NCI-H1694 (cell line): ENCODE data around the gene HASPIN.

Experiments used
- DNase-seq: peaks from one replicate; lab custom pipeline; 2025; lab: John Stamatoyannopoulos, UW

Gene HASPIN

DNA sequence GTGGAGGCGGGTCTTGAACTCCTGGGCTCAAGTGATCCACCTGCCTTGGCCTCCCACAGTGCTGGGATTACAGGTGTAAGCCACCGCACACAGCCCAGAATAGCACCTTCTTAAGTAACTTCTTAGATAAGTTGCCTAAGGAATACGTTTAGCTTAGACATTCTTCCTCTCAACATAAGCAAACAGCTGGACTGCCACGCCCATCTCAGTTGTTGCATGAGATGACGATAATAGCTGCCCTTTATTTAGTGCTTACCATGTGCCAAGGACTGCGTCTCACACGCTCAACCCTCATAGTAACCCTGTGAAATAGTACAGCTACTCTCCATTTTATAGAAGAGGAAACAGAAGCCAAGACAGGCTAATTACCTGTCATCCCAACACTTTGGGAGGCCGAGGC lies 11.8 kb downstream of the HASPIN start:
- no peak for DNase-seq

DNA sequence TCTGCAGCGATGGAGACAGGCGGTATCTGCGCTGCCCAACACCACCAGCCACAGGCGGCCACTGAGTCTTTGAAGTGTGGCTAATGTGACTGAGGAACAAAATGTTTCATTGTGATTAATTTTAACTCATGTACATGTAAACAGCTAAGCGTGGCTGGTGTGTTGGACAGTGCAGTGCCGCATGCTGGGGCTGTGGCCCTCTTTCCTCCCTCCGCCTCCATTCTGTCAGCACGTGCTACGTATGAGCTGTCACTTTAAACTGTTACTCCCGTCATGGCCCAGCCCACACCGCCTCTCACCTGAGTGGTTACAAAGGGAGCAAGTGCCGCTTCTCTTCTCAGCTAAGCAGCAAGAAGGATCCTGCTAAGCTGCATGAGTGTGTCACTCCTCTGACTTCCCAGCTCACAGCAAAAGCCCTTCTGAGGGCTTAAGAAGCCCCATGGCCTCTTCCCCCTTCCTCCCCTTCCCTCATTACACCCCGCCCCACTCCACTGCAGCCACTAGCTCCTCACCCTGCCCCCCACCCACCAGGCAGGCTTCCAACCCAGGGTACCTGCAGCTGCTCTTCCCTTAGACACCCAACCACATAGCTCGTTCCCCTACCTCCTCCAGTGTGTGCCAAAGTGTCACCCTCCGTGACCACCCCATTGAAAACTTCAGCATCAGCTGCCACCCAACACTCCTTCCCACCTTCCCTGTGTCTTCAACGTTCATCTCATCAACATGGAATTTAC lies 15.0 kb downstream of the HASPIN start:
- DNase-seq = no peak

DNA sequence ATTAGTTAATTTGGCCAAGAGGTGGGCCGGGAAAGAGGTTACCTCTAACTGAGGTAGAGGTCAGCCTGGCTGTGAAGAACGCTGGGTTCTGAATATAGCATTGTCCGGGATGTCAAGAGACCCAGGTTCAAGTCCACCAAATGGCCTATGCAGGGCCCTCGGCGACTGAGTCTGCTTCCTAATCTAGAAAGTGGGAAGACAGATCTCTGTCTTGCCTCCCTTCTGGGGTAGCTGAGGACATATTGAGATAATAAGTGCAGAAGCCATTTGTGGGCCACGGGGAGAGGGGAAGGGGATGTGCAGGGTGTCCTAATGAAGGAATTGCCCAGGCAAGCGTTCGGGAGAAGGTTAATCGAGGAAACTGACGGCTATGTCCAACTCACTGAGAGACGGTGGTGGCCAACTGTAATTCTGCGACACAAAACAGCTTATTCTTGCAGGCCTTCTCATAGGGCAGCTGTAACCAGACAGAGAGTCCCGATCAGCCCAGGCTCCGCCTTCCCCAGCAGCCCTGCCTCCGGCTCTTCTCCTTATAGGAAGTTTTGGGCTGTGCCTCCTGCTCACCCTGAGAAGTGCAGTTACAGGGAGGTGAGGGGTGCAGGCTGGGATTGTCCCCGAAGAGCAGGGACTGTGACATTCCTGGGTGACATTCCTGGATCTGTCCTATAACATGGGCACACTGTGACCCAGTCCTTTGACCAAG lies 15.9 kb downstream of the HASPIN start:
- DNase-seq = no peak

DNA sequence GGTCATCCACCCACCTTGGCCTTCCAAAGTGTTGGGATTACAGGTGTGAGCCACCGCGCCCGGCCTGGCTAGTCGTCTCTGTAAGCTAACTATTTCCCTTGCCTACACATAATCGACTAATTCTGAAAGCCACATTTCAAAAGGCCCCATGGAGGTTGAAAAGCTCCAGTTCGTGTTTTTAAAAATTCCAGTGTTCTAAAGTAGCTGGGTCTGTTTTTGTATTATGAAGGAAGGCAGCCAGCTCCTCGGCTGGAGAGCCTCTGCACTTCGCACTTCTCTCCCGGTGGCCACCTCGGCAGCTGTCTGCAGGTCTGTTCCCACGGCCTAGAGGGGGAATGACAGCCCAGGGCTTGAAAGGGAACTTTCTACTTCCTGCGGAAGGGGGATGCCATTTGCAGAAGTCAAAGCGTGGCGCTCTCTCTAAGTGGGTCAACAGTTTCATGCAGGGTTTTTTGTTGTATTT lies 16.9 kb downstream of the HASPIN start:
- no peak for DNase-seq

DNA sequence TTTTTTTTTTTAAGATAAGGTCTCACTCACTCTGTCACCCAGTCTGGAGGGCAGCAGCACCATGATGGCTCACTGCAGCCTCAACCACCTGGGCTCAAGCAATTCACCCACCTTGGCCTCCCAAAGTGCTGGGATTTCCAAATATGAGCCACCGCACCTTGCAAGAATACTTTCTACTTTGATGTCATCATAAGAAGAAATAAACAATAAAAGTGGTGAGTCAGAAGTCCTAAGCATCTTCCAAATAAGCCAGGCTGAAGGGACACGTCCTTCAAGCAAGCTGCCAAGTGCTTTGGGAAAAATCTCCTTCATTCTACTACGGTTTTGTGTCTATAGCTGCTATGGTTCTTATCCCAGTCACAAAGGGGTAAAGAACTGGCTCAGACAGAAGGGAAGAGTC lies 20.3 kb downstream of the HASPIN start:
- no peak for DNase-seq

DNA sequence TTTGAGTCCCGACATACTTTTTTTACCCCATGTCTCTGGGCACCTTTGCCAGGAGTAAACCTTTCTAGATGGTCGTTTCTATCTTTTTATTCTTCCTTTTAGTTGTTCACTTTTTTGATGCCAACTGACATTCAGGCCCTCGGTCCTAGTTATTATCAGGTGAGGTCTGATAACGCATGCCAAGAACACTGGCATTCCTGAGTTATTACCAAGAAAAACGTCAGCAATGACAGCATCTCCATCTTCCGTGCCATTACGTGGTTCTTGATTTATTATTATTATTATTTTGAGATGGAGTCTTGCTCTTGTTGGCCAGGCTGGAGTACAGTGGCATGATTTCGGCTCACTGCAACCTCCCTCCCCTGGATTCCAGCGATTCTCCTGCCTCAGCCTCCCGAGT lies 21.4 kb downstream of the HASPIN start:
- DNase-seq = no peak

DNA sequence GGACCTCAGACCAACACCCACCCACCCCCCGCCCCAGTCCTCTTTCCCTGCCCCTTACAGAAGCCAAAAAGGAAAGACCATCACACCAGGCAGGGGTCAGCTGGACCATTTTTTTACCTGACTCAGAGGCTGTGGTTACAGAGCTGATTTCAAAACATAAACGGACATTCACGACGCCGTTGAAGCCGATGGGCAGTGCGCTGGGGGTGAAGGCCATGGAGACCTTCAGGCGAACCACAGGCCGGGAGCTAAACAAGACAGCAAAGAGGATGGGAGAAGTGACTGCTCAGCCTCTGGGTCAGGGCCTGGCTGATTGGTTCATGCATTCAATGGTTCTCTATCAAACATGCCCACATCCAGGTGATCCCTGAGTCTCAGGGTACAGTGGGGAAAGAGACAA lies 24.1 kb downstream of the HASPIN start:
- no peak for DNase-seq

DNA sequence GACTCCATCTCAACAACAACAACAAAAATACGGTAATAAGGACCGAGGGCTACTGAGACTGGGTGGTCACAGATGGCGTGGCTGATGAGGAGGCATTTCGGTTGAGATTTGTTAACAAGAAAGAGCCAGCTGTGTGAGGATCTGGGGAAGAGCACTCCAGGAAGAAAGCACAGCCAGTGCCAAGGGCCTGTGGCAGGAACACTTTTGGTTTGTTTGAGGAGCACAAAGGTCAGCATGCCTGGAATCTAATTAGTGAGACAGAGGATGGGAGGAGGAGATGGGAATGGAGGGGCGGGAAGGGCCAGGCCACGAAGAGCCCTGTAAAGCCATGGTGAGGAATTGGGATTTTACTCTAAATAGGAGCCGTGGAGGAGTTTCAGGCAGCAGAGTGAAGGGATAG lies 24.9 kb downstream of the HASPIN start:
- no peak for DNase-seq

DNA sequence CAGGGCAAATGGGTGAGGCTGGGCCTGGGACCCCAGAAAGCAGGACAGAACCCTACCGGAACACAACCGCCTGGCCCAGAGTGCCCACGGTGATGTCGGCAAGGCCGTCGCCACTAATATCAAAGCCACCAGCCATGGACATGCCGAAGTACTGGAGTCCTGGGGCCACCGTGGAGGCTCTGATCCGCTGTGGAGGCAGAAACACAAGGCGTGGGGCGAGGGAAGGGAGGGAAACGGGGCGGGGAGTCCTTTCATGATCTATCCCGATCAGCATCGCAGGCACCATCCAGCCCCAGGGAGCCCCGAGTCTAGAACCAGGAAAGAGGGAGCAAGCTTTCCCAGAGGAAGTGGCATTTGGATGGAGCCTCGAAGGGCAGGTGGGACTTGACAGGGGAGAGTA lies 26.6 kb downstream of the HASPIN start:
- DNase-seq = no peak

DNA sequence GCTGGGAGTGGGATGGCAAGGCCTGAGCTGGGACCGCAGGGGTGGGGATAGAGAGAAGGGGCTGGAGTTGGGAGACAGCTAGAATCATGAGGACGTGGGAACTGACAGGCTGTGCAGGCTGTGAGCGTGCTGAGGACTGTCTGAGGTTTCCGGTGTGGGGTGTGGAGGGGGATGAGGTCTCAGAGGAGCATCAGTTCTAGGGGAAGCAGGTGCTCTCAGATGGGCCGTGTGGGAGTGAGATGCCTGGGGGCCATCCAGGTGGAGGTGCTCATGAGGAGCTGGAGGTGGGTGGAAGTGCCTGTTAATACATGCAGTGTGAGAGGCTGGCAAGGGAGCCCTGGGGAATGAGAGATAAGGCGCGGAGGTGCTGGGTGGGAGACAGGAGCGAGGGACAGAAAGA lies 27.2 kb downstream of the HASPIN start:
- no peak for DNase-seq

DNA sequence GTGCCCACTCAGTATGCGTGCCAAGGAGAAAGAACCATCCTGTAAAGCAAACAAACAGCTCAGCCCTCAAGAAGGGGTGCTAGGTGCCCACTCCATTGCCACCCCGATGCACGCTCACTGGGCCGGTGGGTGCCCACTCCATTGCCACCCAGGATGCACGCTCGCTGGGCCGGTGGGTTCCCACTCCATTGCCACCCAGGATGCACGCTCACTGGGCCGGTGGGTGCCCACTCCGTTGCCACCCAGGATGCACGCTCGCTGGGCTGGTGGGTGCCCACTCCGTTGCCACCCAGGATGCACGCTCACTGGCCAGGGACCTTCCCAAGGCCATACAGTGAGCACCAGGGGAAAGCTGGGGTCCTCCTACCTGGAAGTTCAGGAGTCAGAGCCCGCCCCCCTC lies 28.1 kb downstream of the HASPIN start:
- no peak for DNase-seq

DNA sequence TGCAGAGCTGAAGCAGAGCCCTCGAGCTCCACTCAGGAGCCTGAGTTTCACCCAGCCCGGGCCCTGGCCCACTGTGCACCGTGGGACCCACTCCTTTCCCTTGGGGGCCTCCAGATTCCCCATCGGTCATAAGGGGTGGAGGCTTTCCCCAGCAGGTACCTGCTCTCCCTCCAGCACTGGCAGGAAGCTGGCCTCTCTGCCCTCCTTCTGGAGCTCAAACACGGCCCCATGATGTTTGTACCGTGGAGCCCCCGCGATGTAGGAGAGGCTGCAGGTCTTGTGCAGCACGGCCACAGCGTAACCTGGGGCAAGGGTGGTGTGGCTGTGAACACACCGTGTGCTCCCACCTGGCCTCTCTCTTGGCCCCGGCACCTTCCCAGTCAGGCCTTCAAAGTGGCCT lies 29.9 kb downstream of the HASPIN start:
- no peak for DNase-seq

DNA sequence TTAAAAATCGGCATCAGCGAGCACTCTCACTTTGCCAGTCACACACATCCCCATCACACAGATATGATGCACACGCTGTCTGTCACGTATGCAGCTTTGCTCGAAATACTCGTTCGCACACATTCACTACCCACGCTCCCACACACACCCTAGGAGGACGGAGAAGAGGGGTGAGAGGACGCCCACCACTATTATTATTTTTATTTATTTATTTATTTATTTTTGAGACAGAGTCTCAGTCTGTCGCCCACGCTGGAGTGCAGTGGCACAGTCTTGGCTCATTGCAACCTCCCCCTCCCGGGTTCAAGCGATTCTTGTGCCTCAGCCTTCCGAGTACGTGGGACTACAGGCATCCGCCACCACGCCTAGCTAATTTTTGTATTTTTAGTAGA lies 30.4 kb downstream of the HASPIN start:
- no peak for DNase-seq

DNA sequence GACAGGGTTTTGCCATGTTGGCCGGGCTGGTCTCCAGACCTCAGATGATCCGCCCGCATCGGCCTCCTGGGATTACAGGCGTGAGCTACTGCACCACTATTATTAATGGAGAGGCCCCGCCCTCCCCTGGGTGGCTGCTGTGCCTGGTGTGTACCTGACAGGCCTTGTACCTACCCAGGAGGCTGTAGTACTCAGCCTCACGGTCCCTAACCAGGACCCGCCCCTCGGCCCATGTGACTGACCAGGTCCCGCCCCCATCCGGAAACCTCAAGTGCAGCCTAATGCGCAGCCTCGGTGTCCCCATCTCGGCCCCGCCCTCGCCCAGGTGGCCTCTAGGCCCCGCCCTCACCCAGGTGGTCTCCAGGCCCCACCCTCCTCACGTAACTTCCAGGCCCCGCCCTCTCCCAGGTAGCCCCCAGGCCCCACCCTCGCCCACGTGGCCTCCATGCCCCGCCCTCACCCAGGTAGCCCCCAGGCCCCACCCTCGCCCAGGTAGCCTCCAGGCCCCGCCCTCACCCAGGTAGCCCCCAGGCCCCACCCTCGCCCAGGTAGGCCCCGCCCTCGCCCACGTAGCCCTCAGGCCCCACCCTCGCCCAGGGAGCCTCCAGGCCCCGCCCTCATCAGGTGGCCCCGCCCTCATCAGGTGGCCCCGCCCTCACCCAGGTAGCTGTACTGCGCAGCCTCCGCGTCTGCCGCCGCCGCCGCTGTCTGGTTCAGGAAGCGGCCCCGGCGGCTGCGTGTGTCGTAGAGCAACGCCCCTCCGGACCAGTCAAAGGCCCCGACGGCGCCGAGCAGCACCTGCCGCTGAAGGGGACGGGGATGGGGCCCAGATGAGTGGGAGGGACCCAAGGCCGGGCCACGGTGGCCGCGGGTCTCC lies 31.0 kb downstream of the HASPIN start:
- DNase-seq = no peak

DNA sequence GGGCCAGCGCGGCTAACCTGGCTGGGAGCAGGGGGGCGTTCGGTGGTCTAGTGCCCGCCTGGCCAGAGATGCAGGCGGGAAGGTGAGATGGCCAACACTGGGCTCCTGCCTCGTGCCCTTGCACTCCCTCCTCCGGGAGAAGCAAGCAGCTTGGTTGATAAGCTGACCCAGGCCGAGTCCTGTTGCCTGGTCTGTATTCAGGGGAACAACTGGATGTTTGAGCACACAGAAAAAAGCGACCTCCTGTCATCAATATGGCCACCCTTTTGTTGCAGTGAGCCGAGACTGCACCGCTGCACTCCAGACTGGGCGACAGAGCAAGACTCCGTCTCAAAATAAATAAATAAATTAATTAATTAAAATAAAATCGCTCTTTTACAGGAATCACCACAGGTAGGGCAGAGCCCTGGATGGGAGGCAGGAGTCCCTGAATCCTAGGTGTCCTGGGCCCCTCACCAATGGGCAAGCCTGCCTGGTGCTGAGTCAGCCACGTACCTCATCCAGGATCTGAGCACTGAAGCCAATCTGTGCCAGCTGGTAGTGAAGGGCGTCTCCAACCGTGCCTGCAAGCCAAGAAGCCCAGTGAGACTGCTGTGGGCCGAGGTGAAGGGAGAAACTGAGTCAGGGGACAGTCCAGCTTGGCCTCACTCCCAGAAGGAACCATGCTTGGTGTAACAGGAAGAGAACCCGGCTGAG lies 31.8 kb downstream of the HASPIN start:
- no peak for DNase-seq

DNA sequence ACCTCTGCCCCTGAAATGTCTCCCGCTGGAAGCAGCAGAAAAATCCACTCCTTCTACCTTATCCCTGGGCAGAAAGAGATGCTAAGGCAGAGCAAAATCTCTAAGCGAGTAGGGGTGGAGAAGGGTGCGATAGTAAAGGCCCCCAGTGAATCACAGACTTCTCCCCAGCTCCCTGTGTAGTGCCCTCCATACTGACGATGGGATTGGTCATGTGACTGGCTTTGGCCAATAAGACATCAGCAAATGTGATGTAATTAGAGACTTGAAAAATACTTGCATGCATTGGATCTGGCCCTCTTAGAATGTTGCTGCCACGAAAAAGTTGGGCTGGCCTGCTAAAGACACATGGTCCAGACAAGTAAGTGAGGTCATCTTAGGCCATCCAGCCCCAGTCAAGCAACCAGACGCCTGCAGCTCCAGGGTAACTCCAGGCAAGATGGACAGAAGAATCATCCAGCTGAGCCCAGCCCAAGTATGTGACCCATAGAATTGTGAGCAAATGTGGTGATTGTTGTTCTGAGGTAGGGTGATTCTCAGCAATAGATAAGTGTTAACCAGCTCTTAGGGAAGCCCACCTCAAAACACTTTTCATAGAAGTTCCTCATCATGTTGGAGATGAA lies 36.0 kb downstream of the HASPIN start:
- DNase-seq = no peak

DNA sequence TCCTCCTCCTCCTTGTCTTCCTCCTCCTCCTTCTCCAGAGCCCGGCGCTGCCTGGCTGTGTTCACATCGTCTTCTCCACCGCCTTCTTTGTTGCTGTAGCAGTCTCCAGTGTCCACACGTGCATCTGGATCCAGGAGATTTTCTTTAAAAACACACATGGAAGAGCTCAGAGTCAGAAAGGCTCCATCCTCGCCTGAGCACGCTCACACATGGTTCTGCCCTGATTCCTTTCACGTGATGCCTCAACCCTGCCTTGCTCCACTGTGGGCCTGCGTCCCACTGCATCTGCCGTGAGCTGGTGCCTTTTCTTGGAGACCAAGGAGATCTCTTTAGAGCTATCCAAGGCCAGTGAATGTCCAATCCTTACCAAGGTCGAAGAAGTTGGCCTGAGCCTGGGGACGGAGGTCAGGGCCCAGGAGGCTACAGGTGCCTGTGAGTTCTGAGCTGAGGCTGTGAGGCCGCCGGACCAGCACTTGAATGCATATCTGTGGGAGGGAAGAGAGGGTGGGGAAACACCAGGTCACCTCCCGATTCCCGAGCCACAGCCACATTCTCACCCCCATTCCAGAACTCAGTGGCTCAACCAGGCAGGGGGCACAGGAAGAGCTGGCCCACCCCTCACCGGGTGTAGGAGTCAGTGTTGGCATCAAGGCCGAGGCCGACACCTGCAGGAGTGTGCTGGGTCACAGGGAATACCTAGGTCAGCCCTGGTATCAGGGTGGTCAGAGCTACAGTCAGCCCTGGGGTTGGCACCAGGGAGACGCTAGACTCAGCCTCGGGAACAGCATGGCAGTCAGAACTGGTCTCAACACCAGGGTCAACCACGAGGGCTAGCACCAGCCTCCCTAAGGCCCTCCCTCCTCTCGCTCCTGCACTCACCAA lies 37.6 kb downstream of the HASPIN start:
- DNase-seq = no peak

DNA sequence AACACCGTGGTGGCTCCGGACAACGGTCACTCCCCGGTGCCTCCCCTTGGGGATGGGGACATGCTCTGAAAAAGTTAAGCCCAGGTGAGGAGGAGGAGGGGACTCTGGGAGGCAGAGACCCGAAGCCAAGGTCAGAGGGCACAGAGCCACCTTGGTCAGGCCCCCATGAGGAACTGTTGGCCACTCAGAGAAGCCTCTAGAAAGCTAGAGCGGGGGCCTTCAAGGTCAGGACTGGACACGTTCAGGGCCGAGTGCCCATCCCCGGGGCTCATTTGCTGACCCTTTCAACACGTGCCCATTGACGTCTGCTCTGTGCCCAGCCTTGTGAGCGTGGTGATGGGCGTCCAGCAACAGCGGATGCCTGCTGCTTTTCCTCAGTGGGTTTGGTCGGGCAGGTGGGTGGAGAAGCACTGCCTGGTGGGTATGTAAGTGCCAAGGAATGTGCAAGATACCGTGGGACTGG lies 38.2 kb downstream of the HASPIN start:
- DNase-seq = no peak

DNA sequence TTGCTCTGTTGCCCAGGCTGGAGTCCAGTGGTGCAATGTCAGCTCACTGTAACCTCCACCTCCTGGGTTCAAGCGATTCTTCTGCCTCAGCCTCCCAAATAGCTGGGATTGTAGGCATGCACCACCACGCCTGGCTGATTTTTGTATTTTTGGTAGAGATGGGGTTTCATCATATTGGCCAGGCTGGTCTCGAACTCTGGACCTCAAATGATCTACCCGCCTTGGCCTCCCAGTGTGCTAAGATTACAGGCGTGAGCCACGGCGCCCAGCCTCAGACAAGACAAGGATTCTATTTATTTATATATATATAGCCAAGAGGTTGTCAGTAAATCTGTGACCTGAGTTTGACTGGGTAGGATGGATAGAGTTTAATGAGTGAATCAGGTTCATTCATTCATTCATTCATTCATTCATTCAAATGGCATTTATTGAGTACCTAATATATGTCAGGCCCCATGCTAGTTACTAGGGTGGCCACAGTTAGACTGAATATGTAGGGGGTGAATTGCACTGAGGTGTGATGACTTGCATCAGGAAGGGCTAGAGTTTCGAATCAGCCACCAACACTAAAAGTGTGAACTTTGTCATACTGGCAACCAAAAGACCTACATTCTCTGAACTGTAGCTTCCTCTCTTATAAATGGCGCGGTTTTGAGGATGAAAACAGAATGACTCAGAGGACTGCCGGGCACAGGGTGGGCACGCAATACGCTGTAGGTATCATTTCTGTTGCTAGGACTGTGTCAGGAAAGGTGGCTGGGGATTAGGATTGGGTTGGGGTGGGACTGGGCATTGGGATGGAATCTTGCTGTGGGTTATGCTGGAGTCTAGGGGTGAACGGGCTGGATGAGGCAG lies 39.4 kb downstream of the HASPIN start:
- DNase-seq = no peak

DNA sequence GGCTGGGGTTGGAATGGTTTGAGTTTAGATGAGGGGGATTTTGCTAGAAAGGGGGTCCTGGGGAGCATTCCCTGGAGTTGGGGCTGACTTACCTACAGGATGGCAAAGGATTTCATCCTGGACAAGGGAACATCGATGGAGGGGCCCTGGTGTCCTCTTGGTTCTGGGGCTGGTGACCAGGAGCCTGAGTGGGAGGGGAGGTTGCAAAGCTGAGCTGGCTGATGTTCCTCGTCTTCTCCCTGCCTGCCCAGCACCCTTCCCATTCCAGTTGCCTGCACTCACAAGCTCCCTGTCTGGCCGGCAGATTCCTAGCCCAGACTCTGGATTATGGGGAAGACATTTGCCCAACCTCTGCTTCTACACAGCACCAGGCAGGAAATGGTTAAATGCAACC lies 40.1 kb downstream of the HASPIN start:
- no peak for DNase-seq
